HG02870 (cell line): Measurements from ENCODE around the gene PKHD1.
"Not testable (repeated sequence)": the region's sequence is repeated elsewhere in the genome, so short reads cannot be mapped to it uniquely, and the experiment has no call there.

Experiments
- ATAC-seq: cut with Tn5 transposase; IDR thresholded peaks from one replicate; pipeline ENCODE4 v1.9.1; 2021; ENCODE audit warnings: mild to moderate bottlenecking, moderate library complexity; ENCODE audit not compliant: unreplicated experiment

Gene PKHD1

DNA sequence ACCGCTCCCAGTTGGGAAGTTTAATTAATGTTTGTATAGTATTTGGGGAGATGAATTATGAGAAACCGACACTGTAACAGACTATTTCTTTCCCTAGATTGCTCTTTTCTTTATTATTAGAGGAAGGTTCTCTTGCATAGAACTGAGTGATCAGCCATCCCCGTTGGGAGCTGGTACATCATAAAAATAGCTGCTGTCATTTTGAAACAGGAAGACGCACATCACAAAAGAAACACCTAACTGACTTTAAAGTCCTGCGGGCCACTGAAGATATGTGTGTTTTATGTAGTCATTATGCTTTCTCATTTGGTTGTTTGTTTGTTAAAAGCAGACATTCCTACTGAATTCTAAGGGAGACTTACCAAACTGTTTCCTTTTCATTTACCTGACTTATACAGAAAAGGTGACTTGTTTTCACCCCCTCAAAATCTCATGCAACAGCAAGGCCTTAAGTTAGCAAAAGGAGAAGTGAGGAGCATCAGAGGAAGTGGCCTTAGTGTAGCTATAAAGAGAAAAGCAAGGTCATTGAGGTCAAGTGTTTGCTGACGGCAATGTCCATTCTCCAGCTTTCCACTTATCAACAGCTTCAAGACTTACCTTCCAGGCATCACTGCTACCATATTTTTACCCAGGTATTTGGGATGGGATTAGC lies 91.0 kb downstream of the PKHD1 start:
- peak; percentile 90 for ATAC-seq

DNA sequence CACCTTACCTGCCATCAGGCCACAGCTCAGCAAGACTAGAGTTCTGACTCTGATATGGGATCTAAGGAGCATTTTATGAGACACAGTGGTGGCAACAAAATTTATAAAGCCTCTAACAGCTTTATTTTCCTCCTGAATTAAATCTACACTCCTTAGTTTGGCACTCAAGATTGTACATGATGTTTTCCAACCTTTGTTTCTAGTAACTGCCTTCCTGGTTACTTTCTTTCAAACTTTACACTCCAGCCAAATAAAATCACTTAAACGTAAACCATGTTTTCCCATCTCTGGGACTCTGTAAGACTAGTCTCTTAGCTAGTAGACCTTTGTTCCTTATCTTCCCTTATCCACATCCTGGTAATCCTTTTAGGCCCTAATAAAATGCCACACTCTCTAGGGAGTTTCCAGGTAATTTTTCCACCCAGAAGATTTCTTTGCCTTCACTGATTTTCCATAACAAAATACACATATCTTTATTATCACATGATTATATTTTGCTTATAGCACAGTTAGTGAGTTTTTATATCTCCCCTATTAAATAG lies 92.1 kb downstream of the PKHD1 start:
- no peak for ATAC-seq

DNA sequence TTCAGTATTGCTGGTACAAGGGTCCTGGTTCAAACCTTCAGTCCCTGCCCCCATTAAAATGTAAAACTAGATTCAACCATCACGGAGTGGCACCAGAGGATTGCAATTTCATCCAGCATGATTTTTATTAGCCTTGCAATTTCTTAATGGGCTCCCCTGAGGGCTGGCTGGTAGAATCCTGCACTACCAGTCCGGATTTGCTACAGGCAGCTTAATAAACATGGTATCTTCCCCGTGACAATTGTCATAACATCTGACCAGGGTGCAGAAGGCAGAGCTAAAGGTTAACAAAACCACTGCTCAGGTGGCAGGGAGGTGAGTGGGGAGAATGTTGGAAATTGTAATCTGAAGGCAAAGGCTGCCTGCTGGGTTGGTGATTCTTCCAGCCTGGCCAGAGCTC lies 94.5 kb downstream of the PKHD1 start:
- no peak for ATAC-seq

DNA sequence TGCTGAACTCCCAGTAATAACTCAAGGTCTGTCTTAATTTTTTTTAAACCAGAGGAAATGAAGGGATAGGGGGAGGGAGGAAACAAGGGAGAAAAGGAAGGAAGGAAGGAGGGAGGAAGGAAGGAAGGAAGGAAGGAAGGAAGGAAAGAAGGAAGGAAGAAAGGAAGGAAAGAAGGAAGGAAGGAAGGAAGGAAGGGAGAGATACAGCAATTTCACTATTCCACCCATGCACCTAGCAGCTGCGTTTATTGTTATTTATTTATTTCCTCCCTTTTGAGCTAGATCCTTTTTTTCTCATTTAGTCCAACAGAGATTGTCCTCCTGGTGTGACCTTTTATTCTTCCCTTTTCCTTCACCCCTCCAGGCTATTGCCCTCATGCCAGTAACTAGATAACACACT lies 97.6 kb downstream of the PKHD1 start:
- ATAC-seq = no peak

DNA sequence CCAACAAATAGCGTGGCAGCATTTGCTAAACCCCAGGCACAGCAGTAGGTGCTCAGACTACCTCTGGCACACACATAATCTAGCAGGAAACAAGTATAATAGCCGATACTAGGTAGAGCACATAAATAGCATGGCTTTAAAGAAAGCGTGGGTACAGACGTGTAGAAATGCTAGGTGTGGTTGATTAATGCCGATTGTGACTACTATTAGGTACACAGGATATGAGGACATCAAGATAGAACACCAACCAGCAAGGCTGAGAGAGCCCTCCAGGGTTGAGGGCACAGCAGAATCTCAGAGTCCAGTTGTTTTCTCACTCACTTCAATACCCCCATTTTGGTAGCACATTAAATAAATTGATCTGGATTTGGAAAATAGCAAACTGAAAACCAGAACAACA lies 100.5 kb downstream of the PKHD1 start:
- ATAC-seq = no peak

DNA sequence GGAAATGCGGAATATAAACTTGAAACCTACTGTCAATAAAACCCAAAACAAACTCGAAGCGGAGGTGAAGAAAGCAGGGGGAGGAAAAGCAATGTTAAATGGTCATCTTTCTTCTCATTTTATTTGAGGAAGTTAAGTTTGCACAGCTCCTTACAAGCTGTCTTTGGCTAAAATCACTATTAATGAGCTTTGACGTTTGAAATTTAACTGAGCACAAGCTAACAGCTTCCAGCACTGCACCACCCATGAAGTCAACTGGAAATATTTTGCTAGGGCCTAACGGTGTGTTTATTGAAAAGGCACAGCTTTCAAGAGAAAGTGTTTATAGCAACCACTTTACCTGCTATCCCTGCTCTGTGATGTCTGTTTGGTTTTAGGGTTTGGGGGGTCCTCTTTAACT lies 103.8 kb downstream of the PKHD1 start:
- ATAC-seq = no peak

DNA sequence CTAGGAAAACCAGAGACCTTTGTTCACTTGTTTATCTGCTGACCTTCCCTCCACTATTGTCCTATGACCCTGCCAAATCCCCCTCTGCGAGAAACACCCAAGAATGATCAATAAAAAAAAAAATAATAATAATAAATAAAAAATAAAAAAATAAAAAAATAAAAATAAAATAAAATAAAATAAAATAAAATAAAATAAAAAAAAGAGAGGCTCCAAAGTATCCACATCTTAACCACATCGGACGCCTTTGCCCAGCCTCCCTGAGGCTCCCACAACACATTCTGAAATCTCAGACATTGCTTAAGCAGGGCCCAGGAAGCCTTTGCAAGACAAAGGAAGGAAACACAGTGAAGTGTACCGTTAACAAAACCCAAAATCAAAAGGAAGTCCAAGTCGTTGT lies 104.7 kb downstream of the PKHD1 start:
- ATAC-seq = not testable (repeated sequence)

DNA sequence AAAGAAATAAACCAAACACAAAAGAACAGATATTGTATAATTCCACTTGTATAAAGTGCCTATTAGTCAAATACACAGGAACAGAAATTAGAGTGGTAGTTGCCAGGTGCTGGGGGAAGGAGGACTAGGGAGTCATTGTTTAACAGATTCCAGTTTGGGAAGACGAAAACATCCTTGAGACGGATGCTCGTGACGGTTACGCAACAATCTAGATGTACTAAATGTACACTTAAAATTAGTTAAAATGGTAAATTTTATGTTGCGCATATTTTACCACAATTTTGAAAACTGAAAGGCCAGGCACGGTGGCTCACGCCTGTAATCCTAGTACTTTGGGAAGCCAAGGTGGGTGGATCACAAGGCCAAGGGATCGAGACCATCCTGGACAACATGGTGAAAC lies 111.0 kb downstream of the PKHD1 start:
- ATAC-seq = no peak

DNA sequence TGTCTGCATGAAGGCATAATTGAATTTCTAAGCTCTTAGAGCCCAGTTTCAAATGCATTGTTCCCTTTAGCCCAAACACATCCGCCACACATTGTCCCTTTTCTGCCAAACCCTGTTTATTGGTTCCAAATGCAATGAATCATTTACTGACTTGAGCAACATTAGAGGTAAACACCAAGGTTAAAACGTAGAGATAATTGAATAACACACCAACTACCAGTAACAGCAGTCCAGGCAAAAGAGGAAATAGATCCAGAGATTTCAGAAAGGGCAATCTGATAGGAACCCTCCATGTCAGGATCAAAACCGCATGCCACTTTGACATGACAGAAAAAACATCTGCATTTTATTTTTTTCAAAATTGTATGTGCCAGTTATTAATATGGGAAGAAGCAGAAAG lies 114.8 kb downstream of the PKHD1 start:
- no peak for ATAC-seq

DNA sequence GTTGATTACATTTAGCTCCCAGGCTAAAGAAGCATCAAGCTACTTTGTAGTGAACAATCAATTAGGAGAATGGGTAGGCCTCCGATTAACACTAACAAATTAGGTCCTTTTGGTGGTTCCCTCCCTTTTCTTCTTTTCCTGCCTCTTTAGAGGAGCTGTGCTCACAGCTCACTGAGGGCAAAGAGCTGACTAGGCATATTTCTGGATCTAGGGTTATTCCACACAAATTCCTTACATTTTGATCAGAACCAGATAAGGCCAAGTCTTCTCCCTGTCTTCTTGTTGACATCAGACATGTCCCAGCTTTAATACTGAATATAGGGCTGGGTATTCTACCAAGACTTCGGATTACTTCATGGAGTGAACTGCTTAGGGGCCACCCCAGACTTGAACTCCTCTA lies 119.1 kb downstream of the PKHD1 start:
- ATAC-seq = no peak

DNA sequence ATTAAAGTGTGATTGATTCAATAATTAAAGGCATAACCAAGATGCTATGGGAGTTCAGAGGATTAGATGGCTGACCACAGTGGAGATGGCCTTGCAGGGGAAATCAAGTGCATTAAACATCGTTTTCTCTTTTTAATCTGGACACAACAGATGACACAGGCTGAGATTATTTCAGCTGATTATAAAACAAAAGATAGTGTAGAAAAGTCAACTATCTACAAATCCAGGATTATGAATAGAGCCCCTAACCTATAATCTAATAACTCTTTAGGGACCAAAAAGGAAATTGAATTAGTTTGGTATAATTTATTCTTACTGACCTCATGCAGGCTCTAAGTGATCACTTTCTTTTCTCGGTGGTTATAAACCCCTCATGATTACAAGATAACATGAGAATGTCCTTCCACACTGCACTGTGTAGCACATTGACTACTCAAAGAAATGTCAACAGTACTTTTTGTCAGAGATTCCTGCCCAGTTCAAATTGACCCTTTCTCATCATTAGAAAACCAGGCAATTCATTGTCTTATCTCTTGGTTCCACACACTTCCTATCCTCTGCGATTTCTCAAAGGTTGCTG lies 122.1 kb downstream of the PKHD1 start:
- ATAC-seq = no peak

DNA sequence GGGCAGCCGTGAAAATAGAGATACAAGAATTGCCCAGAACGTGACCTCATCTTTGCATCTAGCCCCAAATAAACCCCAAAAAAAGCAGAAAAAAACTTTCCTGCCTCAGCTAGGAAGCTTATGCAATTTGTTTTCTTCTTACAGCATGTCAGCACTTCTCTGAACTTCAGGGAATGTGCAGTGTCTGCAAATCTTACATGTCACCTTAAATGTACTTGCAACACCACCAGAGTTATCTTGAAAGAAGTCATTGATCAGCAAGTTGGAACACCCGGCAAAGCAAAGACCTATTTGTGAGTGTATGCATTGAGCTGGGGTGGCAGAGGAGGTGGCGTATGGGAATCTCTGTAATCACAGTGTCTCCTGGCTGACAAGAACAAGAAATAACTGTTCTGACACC lies 123.4 kb downstream of the PKHD1 start:
- ATAC-seq = no peak

DNA sequence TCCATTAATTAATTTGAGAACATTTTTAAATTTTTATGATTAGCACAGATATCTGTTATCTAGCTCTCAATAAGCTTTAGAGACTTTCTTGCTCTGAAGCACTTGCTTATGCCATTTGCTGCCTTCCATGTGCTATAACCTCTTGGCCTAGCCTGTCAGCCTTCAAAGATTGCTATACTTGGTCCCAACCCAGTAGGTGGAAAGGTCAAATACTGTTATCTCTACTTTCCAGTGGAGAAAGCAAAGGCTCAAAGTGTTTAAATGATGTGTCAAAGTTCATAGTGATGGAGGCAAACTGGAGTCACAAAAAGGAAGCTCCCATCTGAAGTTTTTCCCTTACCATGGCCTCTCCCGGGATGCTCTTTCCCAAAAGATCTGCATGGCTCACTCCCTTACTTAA lies 125.1 kb downstream of the PKHD1 start:
- no peak for ATAC-seq

DNA sequence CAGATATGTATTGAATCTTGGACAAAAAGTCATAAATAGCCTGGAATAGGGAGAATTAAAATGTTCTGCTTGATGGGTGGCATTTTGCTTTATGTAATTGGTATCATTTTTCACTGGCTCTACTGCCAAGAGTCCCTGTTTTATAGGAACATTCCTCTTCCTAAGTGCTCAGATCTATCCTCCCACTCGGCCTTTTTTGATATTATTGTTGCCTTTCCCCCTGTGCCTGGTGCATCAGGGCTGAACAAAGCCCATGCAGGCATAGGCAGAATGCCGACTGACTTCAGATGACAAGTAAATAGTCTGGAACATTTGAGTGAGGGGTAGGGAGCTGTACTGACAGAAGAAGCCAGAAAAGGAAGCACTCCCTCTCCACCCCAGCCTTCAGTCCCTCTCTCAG lies 127.0 kb downstream of the PKHD1 start:
- ATAC-seq = no peak

DNA sequence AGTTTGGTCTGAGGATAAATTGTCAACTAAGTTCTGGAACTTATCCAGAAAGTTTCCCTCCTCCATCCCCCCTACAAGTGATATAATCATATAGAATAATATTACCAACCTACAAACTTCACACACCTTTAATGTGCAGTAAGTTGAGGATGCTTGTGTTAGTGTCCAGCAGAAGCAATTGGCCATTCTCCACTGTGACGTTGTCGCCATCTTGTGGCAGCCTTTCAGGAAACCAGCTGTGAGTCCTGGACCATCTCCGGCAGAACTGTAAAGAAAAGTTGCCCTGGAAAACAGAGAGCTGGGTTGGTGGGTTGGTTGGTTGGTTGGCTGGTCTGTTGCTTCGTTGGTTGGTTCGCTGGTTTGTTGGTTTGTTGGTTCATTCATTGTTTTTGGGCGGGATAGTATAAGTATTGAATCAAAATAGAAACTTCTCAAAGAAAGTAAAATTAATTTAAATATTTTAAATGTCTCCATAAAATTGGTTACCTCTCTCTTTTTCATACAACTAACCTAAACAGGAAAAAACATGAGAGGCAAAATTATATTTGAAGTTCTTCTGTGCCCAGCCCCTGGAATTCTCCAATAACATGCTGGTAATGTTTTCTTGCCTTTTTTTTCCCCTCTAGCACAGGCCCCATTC lies 127.5 kb downstream of the PKHD1 start:
- peak; percentile 94 for ATAC-seq

DNA sequence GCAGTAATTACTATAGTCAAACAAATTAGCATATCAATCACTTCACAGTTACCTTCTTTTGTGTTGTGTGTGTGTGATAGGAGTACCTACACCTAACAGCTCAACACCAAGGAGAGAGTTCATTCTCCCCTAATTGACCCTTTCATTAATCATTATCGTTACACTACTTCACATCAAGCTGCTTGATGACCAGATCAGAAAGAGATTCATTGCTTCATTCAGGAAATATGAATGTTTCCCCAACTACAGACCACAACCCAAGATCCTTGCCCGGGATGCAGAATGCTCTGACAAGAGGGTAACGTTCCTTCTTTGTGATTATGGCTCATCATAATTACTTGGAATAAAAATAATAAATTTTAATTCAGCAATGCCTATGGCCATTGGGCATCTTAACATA lies 132.7 kb downstream of the PKHD1 start:
- ATAC-seq = no peak

DNA sequence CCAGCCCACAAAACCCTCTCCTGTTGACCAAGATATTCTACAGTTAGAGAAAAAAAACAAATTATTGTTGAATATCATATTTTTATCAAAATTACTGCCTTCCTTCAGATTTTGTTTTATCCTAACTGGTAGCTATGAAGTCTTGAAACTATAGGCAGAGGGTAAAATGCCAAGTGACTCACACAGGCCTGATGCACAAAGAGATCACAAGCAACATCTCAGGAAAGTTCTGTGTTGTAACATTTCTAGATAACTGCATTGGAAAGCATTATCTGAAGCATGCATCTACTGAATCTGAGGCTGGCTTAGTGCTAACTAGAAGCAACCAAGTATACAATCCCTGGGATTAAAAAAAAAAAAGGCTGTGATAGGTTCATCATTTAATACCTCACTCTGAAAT lies 134.2 kb downstream of the PKHD1 start:
- no peak for ATAC-seq

DNA sequence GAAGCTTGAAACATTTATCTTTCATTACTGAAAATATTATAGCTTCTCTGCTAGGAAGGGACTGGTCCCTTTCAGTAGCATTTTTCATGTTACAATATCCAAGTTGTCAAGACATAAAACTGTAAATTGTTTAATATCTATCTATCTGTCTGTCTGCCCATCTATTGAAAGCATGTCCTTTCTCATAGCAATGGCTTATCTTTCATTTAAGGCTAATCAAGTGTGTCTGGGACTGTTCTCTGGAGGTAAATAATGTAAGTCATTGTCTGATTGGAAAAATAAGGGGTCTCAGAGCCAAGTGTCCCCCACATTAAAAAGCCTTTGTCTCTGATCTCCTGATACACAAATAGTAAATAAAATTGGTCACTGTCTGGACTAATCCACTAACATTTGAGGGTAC lies 135.5 kb downstream of the PKHD1 start:
- no peak for ATAC-seq

DNA sequence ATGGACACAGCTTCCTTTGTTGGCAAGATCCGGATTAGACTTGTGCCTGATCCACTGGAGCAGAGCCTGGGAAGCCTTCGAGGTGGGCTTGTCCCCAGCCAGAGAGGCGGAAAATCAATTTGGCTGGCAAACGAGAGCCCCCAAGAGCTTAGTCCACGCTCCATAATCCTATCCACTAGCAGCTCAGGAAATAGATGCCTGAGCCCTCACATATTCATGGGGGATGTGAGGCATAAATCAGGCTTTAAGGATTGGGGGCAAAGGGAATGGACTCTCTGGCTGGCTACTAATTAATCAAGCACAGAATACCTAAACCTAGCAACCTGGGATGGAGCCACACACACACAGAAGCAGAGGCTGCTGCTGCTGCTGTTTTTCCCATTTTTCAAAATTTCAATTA lies 137.9 kb downstream of the PKHD1 start:
- no peak for ATAC-seq

DNA sequence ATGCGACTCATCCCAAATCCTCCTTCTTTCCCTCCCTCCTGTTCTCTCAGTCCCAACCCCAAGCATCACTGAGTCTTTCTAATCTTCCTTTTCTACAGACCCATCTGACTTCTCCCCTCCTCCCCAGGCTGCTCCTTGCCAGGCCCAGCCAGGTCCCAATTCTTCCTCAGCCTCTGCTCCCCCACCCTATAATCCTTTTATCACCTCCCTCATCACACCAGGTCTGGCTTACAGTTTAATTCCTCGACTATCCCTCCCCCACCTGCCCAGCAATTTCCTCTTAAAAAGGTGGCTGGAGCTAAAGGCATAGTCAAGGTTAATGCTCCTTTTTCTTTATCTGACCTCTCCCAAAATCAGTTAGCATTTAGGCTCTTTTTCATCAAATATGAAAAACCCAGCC lies 147.7 kb downstream of the PKHD1 start:
- not testable (repeated sequence) for ATAC-seq

DNA sequence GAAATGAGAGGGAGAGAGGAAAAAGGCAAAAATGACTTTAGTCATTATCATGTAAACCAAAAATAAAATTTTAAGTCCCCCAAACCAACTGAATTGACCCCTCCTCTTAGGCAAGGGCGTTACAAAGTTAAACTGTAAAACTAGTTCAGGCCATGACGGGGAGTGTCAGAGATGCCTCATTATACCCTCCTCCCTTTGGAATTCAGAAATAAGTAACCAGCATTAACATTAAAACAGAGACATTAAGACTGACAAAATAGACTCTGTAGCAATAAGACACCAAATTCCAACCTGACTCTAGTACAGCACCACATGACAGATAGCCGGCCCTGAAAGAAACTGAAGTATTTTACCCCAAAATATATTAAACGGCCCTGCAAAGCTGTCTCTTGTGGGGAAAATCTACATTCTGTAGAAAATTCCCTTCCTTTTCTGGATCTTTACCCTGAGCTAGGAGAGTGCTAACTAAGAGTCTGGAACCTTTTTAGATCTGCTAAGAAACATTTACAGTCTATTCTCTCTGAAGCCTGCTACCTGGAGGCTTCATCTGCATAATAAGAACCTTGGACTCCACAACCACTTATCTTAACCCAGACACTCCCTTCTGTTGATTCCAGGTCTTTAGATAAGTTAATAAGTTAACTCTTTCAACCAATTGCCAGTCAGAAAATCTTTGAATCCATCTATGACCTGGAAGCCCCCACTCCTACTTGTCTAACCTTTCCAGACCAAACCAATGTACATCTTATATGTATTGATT lies 150.7 kb downstream of the PKHD1 start:
- no peak for ATAC-seq

DNA sequence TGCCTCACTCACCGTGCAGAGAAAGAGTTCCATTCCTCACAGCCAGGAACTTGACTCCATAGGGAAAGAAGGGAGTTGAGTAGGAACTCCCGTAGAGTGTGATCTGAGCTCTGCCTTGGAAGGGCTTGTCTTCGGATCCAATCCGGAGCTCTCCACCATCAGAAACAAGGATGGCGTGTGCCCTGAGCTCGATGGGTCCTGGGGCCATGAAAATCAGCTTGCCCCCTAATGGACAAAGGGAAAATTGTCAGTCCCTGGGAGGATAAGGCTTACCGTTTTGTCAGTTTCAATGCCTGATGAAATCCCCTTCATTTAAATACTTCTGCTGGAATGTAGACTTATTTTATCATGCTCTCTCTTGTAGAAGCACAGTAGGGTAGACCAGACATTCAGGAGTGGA lies 153.3 kb downstream of the PKHD1 start:
- ATAC-seq = no peak
